Coronary artery (tissue), 2 donors: ENCODE results near the gene MAP3K10.
"Not testable (repeated sequence)": the region's sequence is repeated elsewhere in the genome, so short reads cannot be mapped to it uniquely, and the experiment has no call there.

ENCODE experiments used
- DNase-seq: peaks from one replicate; pipeline ENCODE4 v3.0.0-alpha.2; 2017; ENCODE audit warnings: low spot score
- H3K27ac ChIP-seq, 2 donors: fragments of 200-600 bp; sonication (generic); one replicate each; pipeline ENCODE4 v1.5.1; 2016 to 2019
- H3K4me3 ChIP-seq: fragments of 200-600 bp; sonication (generic); 2 replicates; pipeline ENCODE4 v1.5.1; 2016; ENCODE audit warnings: mild to moderate bottlenecking, moderate library complexity
- TF ChIP-seq, protein P1 (sequence below): fragments of 200-600 bp; sonication (generic); IDR thresholded peaks from one replicate; pipeline ENCODE4 v1.5.1; 2019; ENCODE audit warnings: antibody characterized with exemption

MAP3K10 gene

GRCh38 chr19:40162104-40162503 lies 29.1 kb upstream of the MAP3K10 start:
- DNase-seq = no peak
- H3K27ac ChIP-seq = no peak overlapping the region
- TF ChIP-seq, protein P1, sequence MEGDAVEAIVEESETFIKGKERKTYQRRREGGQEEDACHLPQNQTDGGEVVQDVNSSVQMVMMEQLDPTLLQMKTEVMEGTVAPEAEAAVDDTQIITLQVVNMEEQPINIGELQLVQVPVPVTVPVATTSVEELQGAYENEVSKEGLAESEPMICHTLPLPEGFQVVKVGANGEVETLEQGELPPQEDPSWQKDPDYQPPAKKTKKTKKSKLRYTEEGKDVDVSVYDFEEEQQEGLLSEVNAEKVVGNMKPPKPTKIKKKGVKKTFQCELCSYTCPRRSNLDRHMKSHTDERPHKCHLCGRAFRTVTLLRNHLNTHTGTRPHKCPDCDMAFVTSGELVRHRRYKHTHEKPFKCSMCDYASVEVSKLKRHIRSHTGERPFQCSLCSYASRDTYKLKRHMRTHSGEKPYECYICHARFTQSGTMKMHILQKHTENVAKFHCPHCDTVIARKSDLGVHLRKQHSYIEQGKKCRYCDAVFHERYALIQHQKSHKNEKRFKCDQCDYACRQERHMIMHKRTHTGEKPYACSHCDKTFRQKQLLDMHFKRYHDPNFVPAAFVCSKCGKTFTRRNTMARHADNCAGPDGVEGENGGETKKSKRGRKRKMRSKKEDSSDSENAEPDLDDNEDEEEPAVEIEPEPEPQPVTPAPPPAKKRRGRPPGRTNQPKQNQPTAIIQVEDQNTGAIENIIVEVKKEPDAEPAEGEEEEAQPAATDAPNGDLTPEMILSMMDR = no peak
- H3K4me3 ChIP-seq = no peak overlapping the region

DNA sequence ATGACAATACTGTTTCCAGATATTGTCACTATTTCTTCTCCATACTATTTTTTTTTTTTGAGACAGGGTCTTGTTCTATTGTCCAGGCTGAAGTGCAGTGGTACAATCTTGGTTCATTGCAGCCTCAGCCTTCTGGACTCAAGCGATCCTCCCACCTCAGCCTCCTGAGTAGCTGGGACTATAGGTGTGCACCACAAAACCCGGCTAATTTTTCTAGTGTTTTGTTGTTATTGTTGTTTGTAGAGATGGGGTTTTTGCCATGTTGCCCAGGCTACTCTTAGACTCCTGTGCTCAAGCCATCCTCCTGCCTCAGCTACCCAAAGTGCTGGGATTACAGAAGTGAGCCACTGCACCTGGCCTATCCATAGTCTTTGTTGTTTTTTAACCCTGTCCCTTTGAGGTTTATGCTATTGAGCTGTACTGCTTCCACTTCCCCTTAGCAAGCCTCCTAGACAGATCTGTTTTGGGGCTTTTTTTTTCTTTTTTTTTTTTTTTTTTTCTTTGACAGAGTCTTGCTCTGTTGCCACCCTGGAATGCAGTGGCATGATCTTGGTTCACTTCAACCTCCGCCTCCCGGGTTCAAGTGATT lies 27.6 kb upstream of the MAP3K10 start:
- Histone ChIP-seq H3K4me3 (no peak overlapping the region), H3K27ac (no peak overlapping the region)
- no peak for DNase-seq
- TF ChIP-seq, protein P1 = no peak

DNA sequence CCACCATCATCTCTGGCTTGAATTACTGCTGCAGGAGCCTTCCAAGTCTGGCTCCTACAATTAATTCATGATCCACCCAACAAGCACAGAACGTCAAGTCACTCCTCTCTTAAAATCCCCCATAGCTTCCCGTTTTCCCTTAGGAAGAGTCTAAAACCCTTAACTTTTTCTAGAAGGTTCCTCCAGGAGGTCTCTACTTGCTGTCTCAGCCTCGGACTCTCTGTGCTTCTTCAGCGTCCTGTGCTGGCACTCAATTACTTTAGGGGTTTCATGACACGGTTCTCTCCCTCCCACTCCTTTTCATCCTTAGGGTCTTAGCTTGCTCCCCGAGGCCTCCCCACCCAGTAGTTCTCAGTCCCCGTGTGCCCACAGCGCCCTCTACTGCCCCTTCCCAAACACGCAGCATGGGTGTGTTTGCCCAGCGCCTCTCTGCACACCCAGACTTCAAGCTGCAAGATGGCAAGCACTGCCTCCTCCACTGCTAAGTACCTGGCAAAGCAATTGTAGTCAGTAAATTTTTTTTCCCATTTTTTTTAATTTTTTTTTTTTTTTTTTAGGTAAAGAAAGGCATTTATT lies 25.8 kb upstream of the MAP3K10 start:
- TF ChIP-seq, protein P1 = no peak
- DNase-seq = no peak
- H3K27ac ChIP-seq = no peak overlapping the region
- no peak overlapping the region for H3K4me3 ChIP-seq

DNA sequence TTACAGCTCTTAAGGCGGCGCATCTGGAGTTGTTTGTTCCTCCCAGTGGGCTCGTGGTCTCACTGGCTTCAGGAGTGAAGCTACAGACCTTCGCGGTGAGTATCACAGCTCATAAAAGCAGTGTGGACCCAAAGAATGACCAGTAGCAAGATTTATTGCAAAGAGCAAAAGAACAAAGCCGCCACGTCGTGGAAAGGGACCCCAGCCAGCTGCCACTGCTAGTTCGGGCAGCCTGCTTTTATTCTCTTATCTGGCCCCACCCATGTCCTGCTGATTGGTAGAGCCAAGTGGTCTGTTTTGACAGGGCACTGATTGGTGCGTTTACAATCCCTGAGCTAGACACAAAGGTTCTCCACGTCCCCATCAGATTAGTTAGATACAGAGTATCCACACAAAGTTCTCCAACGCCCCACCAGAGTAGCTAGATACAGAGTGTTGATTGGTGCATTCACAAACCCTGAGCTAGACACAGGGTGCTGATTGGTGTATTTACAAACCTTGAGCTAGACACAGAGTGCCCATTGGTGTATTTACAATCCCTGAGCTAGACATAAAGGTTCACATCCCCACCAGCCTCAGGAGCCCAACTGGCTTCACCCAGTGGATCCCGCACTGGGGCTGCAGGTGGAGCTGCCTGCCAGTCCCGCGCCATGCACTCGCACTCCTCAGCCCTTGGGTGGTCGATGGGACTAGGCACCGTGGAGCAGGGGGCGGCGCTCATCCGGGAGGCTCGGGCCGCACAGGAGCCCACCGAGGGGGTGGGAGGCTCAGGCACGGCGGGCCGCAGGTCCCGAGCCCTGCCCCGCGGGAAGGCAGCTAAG lies 21.5 kb upstream of the MAP3K10 start:
- not testable (repeated sequence) for H3K27ac ChIP-seq, H3K4me3 ChIP-seq, DNase-seq

- H3K4me3 ChIP-seq, DNase-seq, H3K27ac ChIP-seq: not testable (repeated sequence)
These were observed 20.8 kb upstream of the MAP3K10 start for GRCh38 chr19:40170303-40170989.

GRCh38 chr19:40171293-40171692 lies 19.9 kb upstream of the MAP3K10 start:
- not testable (repeated sequence) for H3K27ac ChIP-seq, H3K4me3 ChIP-seq, DNase-seq

DNA sequence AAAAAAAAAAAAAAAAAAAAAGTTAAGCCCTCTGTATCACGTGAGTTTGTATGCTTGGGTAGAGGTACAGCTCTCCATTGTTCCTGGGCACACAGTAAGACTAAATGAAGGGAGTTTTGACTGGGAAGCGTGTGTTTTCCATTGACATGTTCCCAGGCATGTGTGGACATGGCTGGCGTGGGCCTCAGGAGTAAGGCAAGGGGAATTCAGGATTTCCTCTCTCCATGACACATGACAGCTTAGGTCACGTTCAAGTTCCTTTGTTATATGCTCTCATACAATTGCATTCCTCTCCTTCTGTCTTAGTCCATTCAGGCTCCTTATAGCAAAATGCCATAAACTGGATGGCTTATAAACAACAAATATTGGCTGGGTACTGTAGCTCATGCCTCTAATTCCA lies 17.1 kb upstream of the MAP3K10 start:
- TF ChIP-seq, protein P1 = no peak

DNA sequence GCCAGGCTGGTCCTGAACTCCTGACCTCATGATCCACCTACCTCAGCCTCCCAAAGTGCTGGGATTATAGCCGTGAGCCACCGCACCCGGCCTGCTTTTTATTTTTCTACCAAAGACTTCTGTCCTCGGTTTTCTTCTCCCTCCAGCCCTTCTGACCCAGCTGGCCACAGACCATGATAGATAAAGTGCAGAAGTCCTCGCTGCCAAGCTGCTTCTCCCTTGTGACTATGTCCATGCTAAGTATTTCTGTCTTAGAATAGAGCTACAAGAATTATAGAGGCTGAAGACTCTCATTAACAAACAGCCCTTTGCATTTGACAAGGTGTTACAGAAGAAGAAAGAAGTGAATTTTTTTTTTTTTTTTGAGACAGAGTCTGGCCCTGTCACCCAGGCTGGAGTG lies 15.4 kb upstream of the MAP3K10 start:
- TF ChIP-seq, protein P1 = no peak
- no peak overlapping the region for H3K27ac ChIP-seq
- H3K4me3 ChIP-seq = no peak overlapping the region
- no peak for DNase-seq

More for the DNA sequence above, 17.1 kb upstream of the MAP3K10 start:
- H3K4me3 ChIP-seq = no peak overlapping the region
- H3K27ac ChIP-seq = no peak overlapping the region
- no peak for DNase-seq
